IMR-90 (cell line): ENCODE data around the gene ABTB1. TPM values are rescaled to one million over a fixed set of nuclear protein-coding genes. Genes with fewer than 3 reads are reported as not detected.

Experiments
- ATAC-seq: fragments of 200-7000 bp; cut with Tn5 transposase; 2 replicates; pipeline ENCODE4 v1.9.1; 2020; ENCODE audit warnings: low read depth, mild to moderate bottlenecking, moderate library complexity
- BruUV-seq: library from RNA; stranded (reverse); fragments of 400-500 nt; replicated peaks from 2 replicates; lab custom pipeline; 2021; lab: Mats Ljungman, UMichigan
- CTCF ChIA-PET: fragments of 300-600 bp; formaldehyde crosslinking; extraction: SDS; loops from one replicate; lab custom pipeline; 2021; ENCODE audit warnings: antibody characterized with exemption; lab: Yijun Ruan, JAX
- POLR2A ChIA-PET: fragments of 300-600 bp; sonication (Branson Sonifier 250); formaldehyde crosslinking; loops from one replicate; lab custom pipeline; 2022; ENCODE audit warnings: antibody characterized with exemption; ENCODE audit not compliant: unreplicated experiment; lab: Charles Lee
- DNase-seq: peaks from one replicate; pipeline ENCODE4 v3.0.0; 2013
- H2AFZ ChIP-seq: replicated peaks from 2 replicates; pipeline ENCODE3; 2013; ENCODE audit warnings: low read length, mild to moderate bottlenecking; ENCODE audit not compliant: poor library complexity
- H2AK5ac ChIP-seq: 2 replicates; pipeline ENCODE4 v1.6.1; 2013; ENCODE audit warnings: low read depth, low read length, inconsistent platforms
- H2AK9ac ChIP-seq: replicated peaks from 2 replicates; pipeline ENCODE3; 2013; ENCODE audit warnings: mild to moderate bottlenecking, low read depth, low read length, moderate library complexity; ENCODE audit not compliant: poor library complexity
- H2BK120ac ChIP-seq: 2 replicates; pipeline ENCODE4 v1.6.1; 2013; ENCODE audit warnings: low read depth, low read length, inconsistent platforms
- H2BK15ac ChIP-seq: 3 replicates; pipeline ENCODE4 v1.6.1; 2013; ENCODE audit warnings: low read depth, low read length, inconsistent platforms
- H2BK20ac ChIP-seq: 2 replicates; pipeline ENCODE4 v1.6.1; 2013; ENCODE audit warnings: low read depth, mild to moderate bottlenecking, inconsistent platforms, low read length, moderate library complexity
- H2BK5ac ChIP-seq: 2 replicates; pipeline ENCODE4 v1.6.1; 2013; ENCODE audit warnings: mild to moderate bottlenecking, low read depth, low read length, inconsistent platforms; ENCODE audit not compliant: poor library complexity, severe bottlenecking
- H3K14ac ChIP-seq: replicated peaks from 2 replicates; pipeline ENCODE4 v1.6.1; 2013; ENCODE audit warnings: low read depth, low read length, inconsistent platforms
- H3K18ac ChIP-seq: 2 replicates; pipeline ENCODE4 v1.6.1; 2013; ENCODE audit warnings: low read depth, low read length, control low read depth
- H3K23ac ChIP-seq: 2 replicates; pipeline ENCODE4 v1.6.1; 2013; ENCODE audit warnings: low read depth, low read length, inconsistent platforms
- H3K27ac ChIP-seq: 2 replicates; pipeline ENCODE4 v1.5.1; 2013; ENCODE audit warnings: mild to moderate bottlenecking, control low read depth, low read length; ENCODE audit not compliant: insufficient read depth
- H3K27me3 ChIP-seq: 2 replicates; pipeline ENCODE4 v1.6.1; 2013; ENCODE audit warnings: low read length; ENCODE audit not compliant: control insufficient read depth, insufficient read depth
- H3K36me3 ChIP-seq: 2 replicates; pipeline ENCODE4 v1.6.1; 2013; ENCODE audit warnings: low read length, mixed read lengths; ENCODE audit not compliant: control insufficient read depth, insufficient read depth
- H3K4ac ChIP-seq: 2 replicates; pipeline ENCODE4 v1.6.1; 2013; ENCODE audit warnings: low read depth, low read length, inconsistent platforms
- H3K4me1 ChIP-seq: 2 replicates; pipeline ENCODE4 v1.6.1; 2013; ENCODE audit warnings: low read length, mixed read lengths; ENCODE audit not compliant: control insufficient read depth, insufficient read depth
- H3K4me2 ChIP-seq: 2 replicates; pipeline ENCODE4 v1.6.1; 2013; ENCODE audit warnings: low read depth, mild to moderate bottlenecking, control low read depth, low read length, moderate library complexity
- H3K4me3 ChIP-seq: 2 replicates; pipeline ENCODE4 v1.5.1; 2013; ENCODE audit warnings: low read depth, mild to moderate bottlenecking, control low read depth, low read length, moderate library complexity; ENCODE audit not compliant: insufficient read depth
- H3K56ac ChIP-seq: 2 replicates; pipeline ENCODE4 v1.6.1; 2013; ENCODE audit warnings: low read length, inconsistent platforms; ENCODE audit not compliant: insufficient read depth; ENCODE audit errors: extremely low read depth
- H3K79me1 ChIP-seq, 2 experiments: 2 replicates each; pipeline ENCODE4 v1.6.1; 2013; ENCODE audit warnings: low read length in 2 of 2, inconsistent platforms in 1 of 2, low read depth in 1 of 2
- H3K9ac ChIP-seq: 2 replicates; pipeline ENCODE4 v1.6.1; 2013; ENCODE audit warnings: low read depth, low read length, control low read depth
- H3K9me1 ChIP-seq: 2 replicates; pipeline ENCODE4 v1.6.1; 2013; ENCODE audit warnings: low read length, inconsistent platforms; ENCODE audit not compliant: insufficient read depth
- H3K9me3 ChIP-seq: 2 replicates; pipeline ENCODE4 v1.6.1; 2013; ENCODE audit warnings: low read length; ENCODE audit not compliant: control insufficient read depth, insufficient read depth
- H4K20me1 ChIP-seq: 2 replicates; pipeline ENCODE4 v1.6.1; 2013; ENCODE audit warnings: low read length, inconsistent platforms; ENCODE audit not compliant: insufficient read depth
- H4K5ac ChIP-seq: 2 replicates; pipeline ENCODE4 v1.6.1; 2013; ENCODE audit warnings: mild to moderate bottlenecking, low read depth, low read length, control low read depth
- H4K8ac ChIP-seq, 2 experiments: 2 replicates each; pipeline ENCODE4 v1.6.1; 2013; ENCODE audit warnings: low read depth in 2 of 2, low read length in 2 of 2, control low read depth in 1 of 2, inconsistent platforms in 1 of 2
- H4K91ac ChIP-seq: 2 replicates; pipeline ENCODE4 v1.6.1; 2013; ENCODE audit warnings: low read depth, low read length, inconsistent platforms; ENCODE audit not compliant: insufficient read depth
- CHD1 ChIP-seq: IDR thresholded peaks from 2 replicates; pipeline ENCODE4 v1.6.1; 2012; ENCODE audit warnings: low read depth, low read length, improper control_type of control experiment
- NFE2L2 ChIP-seq: fragments of 150-350 bp; IDR thresholded peaks from 2 replicates; pipeline ENCODE4 v1.6.1; 2016; ENCODE audit warnings: low read depth, mild to moderate bottlenecking, low read length
- RCOR1 ChIP-seq: IDR thresholded peaks from 2 replicates; pipeline ENCODE4 v1.6.1; 2012; ENCODE audit warnings: mild to moderate bottlenecking, low read length, improper control_type of control experiment; ENCODE audit not compliant: insufficient replicate concordance
- WGBS, 2 experiments: methylation state at CpG; one replicate each; pipeline versions ENCODE4 v1.1.5 to v1.1.7; 2013; ENCODE audit warnings: missing lambda C conversion rate in 2 of 2; ENCODE audit not compliant: insufficient read length in 1 of 2; ENCODE audit errors: extremely low coverage in 2 of 2; 5-methylcytosine and 5-hydroxymethylcytosine counted together
- dilution Hi-C: fragments of 300-500 bp; cut with HindIII; formaldehyde crosslinking; loops from one replicate; pipeline ENCODE4 v1.14.3; 2018; ENCODE audit warnings: low sequenced_read_pairs; ENCODE audit not compliant: unreplicated experiment
- in situ Hi-C: fragments of 300-500 bp; cut with MboI; formaldehyde crosslinking; loops from 3 replicates; pipeline ENCODE4 v1.14.3; 2019; ENCODE audit warnings: low sequenced_read_pairs, inconsistent platforms, mixed read lengths
- intact Hi-C: fragments of 100-400 bp; cut with micrococcal nuclease; formaldehyde crosslinking; loops from 2 replicates; pipeline ENCODE4 v1.10.0; 2022
- polyA plus RNA-seq, 3 experiments: library from polyadenylated mRNA; depleted of rRNA; stranded (reverse); fragments of >200 nt; gene quantifications; 2 replicates each; pipeline ENCODE4 v1.2.3, GENCODE V29; 2012; ENCODE audit warnings: low replicate concordance in 1 of 3
- total RNA-seq: library from RNA; depleted of rRNA; stranded (reverse); fragments of >200 nt; gene quantifications from 2 replicates; pipeline ENCODE4 v1.2.3, GENCODE V29; 2012
- TF ChIP-seq, protein P1 (sequence below): fragments of 150-350 bp; IDR thresholded peaks from 2 replicates; pipeline ENCODE4 v1.6.1; 2016; ENCODE audit warnings: low read depth, mild to moderate bottlenecking, low read length, moderate library complexity, borderline replicate concordance

Gene ABTB1
- total and polyA plus RNA-seq, 2 of the 4 experiments (the other 2 are of a cell fraction): 3.2 to 23.0 TPM

DNA sequence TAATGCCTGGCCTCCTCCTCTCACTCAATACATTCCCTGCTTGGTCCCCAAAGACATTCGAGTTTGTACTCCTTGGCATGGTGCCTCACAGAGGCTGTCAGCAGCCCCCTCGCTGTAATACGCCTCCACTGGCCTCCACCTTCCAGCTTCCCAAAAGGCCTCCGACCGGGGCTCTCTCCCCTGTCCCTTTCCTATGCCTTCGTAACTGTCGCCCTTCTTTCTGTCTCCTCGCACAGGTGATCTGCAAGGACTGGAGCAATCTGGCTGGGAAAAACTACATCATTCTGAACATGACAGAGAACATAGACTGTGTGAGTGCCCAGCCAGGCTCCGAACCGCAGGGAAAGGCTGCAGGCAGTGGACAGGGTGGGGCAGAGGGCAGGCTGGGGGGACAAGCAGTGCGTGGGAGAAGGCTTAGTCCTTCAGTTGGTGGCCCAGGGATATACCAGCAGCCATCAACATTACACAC lies 10.7 kb upstream of the ABTB1 start:
- H3K18ac ChIP-seq: no peak overlapping the region
- no peaks in the 10 kb centered on the region for H3K79me1 ChIP-seq
- no peak overlapping the region for H3K4me2 ChIP-seq
- no peak overlapping the region for H2BK20ac ChIP-seq
- no peak overlapping the region for H4K5ac ChIP-seq
- H2AFZ ChIP-seq: no peak overlapping the region
- H3K9me1 ChIP-seq: no peaks in the 10 kb centered on the region; the same call in 1 of the 2 replicates
- H2BK120ac ChIP-seq: no peak overlapping the region
- H2AK9ac ChIP-seq: no peak overlapping the region
- ATAC-seq (no peak), DNase-seq (no peak)
- ChIA-PET CTCF (interaction anchor here (0.5 kb wide), 1 partner anchor 76 kb away, joined by 3 read pairs; no protein-coding TSS in a partner anchor), POLR2A (no interaction called here)
- intact Hi-C loops (no loop called here), in situ Hi-C loops (no loop called here), dilution Hi-C loops (no loop called here)
- no peak overlapping the region for H3K56ac ChIP-seq
- H4K20me1 ChIP-seq: no peaks in the 10 kb centered on the region
- no peak overlapping the region for H3K27ac ChIP-seq
- no peak overlapping the region for H2AK5ac ChIP-seq
- H2BK5ac ChIP-seq: no peak overlapping the region
- H4K91ac ChIP-seq: no peak overlapping the region
- TF ChIP-seq CHD1: no peak
- no peak for TF ChIP-seq RCOR1
- no peak for TF ChIP-seq NFE2L2
- TF ChIP-seq, protein P1, sequence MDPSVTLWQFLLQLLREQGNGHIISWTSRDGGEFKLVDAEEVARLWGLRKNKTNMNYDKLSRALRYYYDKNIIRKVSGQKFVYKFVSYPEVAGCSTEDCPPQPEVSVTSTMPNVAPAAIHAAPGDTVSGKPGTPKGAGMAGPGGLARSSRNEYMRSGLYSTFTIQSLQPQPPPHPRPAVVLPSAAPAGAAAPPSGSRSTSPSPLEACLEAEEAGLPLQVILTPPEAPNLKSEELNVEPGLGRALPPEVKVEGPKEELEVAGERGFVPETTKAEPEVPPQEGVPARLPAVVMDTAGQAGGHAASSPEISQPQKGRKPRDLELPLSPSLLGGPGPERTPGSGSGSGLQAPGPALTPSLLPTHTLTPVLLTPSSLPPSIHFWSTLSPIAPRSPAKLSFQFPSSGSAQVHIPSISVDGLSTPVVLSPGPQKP: no peak
- H3K9ac ChIP-seq: no peak overlapping the region
- no peak overlapping the region for H3K4ac ChIP-seq
- no peak overlapping the region for H3K23ac ChIP-seq
- H3K9me3 ChIP-seq: no peaks in the 10 kb centered on the region
- H4K8ac ChIP-seq: no peak overlapping the region
- 63% methylated on average over 5 of the region's 11 CpGs; no CpG with 5 or more reads in 1 of the 2 experiments for WGBS, 2 experiments
- H2BK15ac ChIP-seq: no peak overlapping the region
- H3K4me1 ChIP-seq: peaks cover 4% of the 10 kb centered on the region; the same call in 1 of the 2 replicates
- no peaks in the 10 kb centered on the region for H3K36me3 ChIP-seq
- H3K14ac ChIP-seq: no peak overlapping the region
- BruUV-seq: no TSS peak
- H3K4me3 ChIP-seq: no peak overlapping the region
- peaks cover 3% of the 10 kb centered on the region; the same call in 1 of the 2 replicates for H3K27me3 ChIP-seq
